HepG2 (cell line): ENCODE data around the gene CARMIL1. TPM values are rescaled to one million over a fixed set of nuclear protein-coding genes. Genes with fewer than 3 reads are reported as not detected.

ENCODE experiments used
- CBX2 ChIP-seq, 2 experiments: fragments of 200-600 bp in 1 of 2; sonication (generic); formaldehyde crosslinking in 1 of 2; IDR thresholded peaks; 2 replicates each; pipeline versions ENCODE4 v1.7.0 to v1.8.1; 2018 to 2022; ENCODE audit warnings: low read depth in 2 of 2, low read length in 1 of 2, mild to moderate bottlenecking in 1 of 2, missing genetic modification reagents in 1 of 2
- CTCF ChIP-seq: sonication (generic); formaldehyde crosslinking; IDR thresholded peaks from 2 replicates; pipeline ENCODE4 v1.5.0; 2020; ENCODE audit warnings: mild to moderate bottlenecking, missing genetic modification reagents, moderate library complexity
- DNMT3B ChIP-seq: conservative IDR thresholded peaks from 2 replicates; pipeline ENCODE4 v1.6.1; 2016; ENCODE audit warnings: missing biosample characterization, control low read depth
- HMGA1 ChIP-seq: sonication (generic); formaldehyde crosslinking; conservative IDR thresholded peaks from 2 replicates; pipeline ENCODE4 v1.4.0; 2020; ENCODE audit warnings: missing genetic modification reagents
- KDM6A ChIP-seq: IDR thresholded peaks from 2 replicates; pipeline ENCODE4 v1.6.1; 2016; ENCODE audit warnings: low read depth
- MAZ ChIP-seq, 2 experiments: sonication (generic) in 1 of 2; formaldehyde crosslinking in 1 of 2; IDR thresholded peaks; 2 replicates each; pipeline versions ENCODE4 v1.5.0 to v1.6.1; 2012 to 2020; ENCODE audit warnings: low read depth in 2 of 2, mild to moderate bottlenecking in 2 of 2, borderline replicate concordance in 1 of 2, improper control_type of control experiment in 1 of 2, low read length in 1 of 2, missing genetic modification reagents in 1 of 2, moderate library complexity in 1 of 2
- MIER3 ChIP-seq: IDR thresholded peaks from 2 replicates; pipeline ENCODE4 v1.6.1; 2016; ENCODE audit warnings: missing compliant biosample characterization, borderline replicate concordance
- THAP11 ChIP-seq: IDR thresholded peaks from 2 replicates; pipeline ENCODE4 v1.6.1; 2016; ENCODE audit warnings: missing biosample characterization, missing genetic modification reagents
- ZBTB42 ChIP-seq: sonication (generic); formaldehyde crosslinking; IDR thresholded peaks from 2 replicates; pipeline ENCODE4 v1.5.0; 2020; ENCODE audit warnings: mild to moderate bottlenecking, missing genetic modification reagents
- ZNF136 ChIP-seq: sonication (generic); formaldehyde crosslinking; IDR thresholded peaks from 2 replicates; pipeline ENCODE4 v1.8.1; 2022; ENCODE audit warnings: low read depth, mild to moderate bottlenecking, moderate library complexity, missing genetic modification reagents
- ZNF274 ChIP-seq: sonication (generic); formaldehyde crosslinking; IDR thresholded peaks from 2 replicates; pipeline ENCODE4 v1.5.1; 2020; ENCODE audit warnings: mild to moderate bottlenecking, missing genetic modification reagents
- ZNF331 ChIP-seq: sonication (generic); formaldehyde crosslinking; IDR thresholded peaks from 2 replicates; pipeline ENCODE4 v1.4.0; 2020; ENCODE audit warnings: missing genetic modification reagents
- ZNF382 ChIP-seq: sonication (generic); formaldehyde crosslinking; IDR thresholded peaks from 2 replicates; pipeline ENCODE4 v1.5.0; 2020; ENCODE audit warnings: missing genetic modification reagents, mild to moderate bottlenecking, borderline replicate concordance
- ZNF574 ChIP-seq: sonication (generic); formaldehyde crosslinking; IDR thresholded peaks from 2 replicates; pipeline ENCODE4 v1.4.0; 2020; ENCODE audit warnings: missing genetic modification reagents
- ZNF614 ChIP-seq: IDR thresholded peaks from 2 replicates; pipeline ENCODE4 v1.6.1; 2018; ENCODE audit warnings: missing biosample characterization, missing genetic modification reagents, inconsistent platforms, borderline replicate concordance
- ZNF687 ChIP-seq: sonication (generic); formaldehyde crosslinking; IDR thresholded peaks from 2 replicates; pipeline ENCODE4 v1.5.1; 2020; ENCODE audit warnings: mild to moderate bottlenecking, missing genetic modification reagents, moderate library complexity
- ZNF841 ChIP-seq: sonication (generic); formaldehyde crosslinking; IDR thresholded peaks from 2 replicates; pipeline ENCODE4 v1.8.1; 2023; ENCODE audit warnings: missing genetic modification reagents, borderline replicate concordance
- ZSCAN25 ChIP-seq: sonication (generic); formaldehyde crosslinking; IDR thresholded peaks from 2 replicates; pipeline ENCODE4 v1.8.0; 2022; ENCODE audit warnings: mild to moderate bottlenecking, missing genetic modification reagents
- polyA plus RNA-seq, 8 experiments: library from polyadenylated mRNA; depleted of rRNA in 3 of 8; stranded (reverse) in 7 of 8; unstranded in 1 of 8; fragments of >200 nt; fragmentation: Illumina TruSeq in 4 of 8; extraction: Trizol in 4 of 8; gene quantifications; 2 replicates each; pipeline versions ENCODE4 v1.2.1 to v1.2.3, GENCODE V29; 2011 to 2016; ENCODE audit warnings: low read depth in 4 of 8, missing spikeins in 1 of 8, mixed read lengths in 1 of 8; ENCODE audit not compliant: insufficient read depth in 1 of 8
- total RNA-seq, 5 experiments: library from RNA; depleted of rRNA; stranded (reverse); fragments of >200 nt; fragmentation: Illumina TruSeq; extraction: Trizol; gene quantifications; 2 replicates each; pipeline ENCODE4 v1.2.3, GENCODE V29; 2016; ENCODE audit warnings: low read depth in 1 of 5

CARMIL1 gene
- total and polyA plus RNA-seq, 2 of the 13 experiments (the other 11 are each of a cell fraction or from before 2014, with no cell fraction given) = 1.8 to 2.6 TPM

GRCh38 chr6:25490018-25490801 lies 211.0 kb downstream of the CARMIL1 start (continued):
- TF ChIP-seq MAZ (IDR thresholded peaks at IDR 0.05; ENCODE audit: borderline replicate concordance, low read depth, low read length) = no peak
- TF ChIP-seq MAZ (CRISPR knock-in tag; IDR thresholded peaks at IDR 0.05; ENCODE audit: low read depth) = no peak
- TF ChIP-seq CBX2 (IDR thresholded peaks at IDR 0.05; ENCODE audit: low read depth, low read length) = no peak
- no peak for TF ChIP-seq CBX2 (CRISPR knock-in tag; IDR thresholded peaks at IDR 0.05; ENCODE audit: low read depth)
- 0 out of 2 replicates have a peak, but pooled peaks have one; percentile 27 for TF ChIP-seq THAP11 (CRISPR knock-in tag)
- no peak for TF ChIP-seq MIER3 (CRISPR knock-in tag)
- TF ChIP-seq ZNF274 (CRISPR knock-in tag) = 0 out of 2 replicates have a peak, but pooled peaks have one; percentile 46
- TF ChIP-seq HMGA1 (CRISPR knock-in tag) = no peak
- no peak for TF ChIP-seq ZNF841
- peak; percentile 43 for TF ChIP-seq ZNF687
- no peak for TF ChIP-seq KDM6A (CRISPR knock-in tag)
- TF ChIP-seq ZNF382 (CRISPR knock-in tag) = no peak
- TF ChIP-seq ZNF614 (CRISPR knock-in tag) = peak; percentile 57; the same call in 1 of the 2 replicates
- TF ChIP-seq DNMT3B (CRISPR knock-in tag) = no peak
- TF ChIP-seq ZNF136 (CRISPR knock-in tag) = 0 out of 2 replicates have a peak, but pooled peaks have one; percentile 50
- TF ChIP-seq ZNF331 (CRISPR knock-in tag) = peak; percentile 56; the same call in 1 of the 2 replicates
- TF ChIP-seq CTCF (CRISPR knock-in tag) = peak; percentile 92
- no peak for TF ChIP-seq ZBTB42 (CRISPR knock-in tag)
- 0 out of 2 replicates have a peak, but pooled peaks have one; percentile 23 for TF ChIP-seq ZNF574 (CRISPR knock-in tag)
- TF ChIP-seq ZSCAN25 (CRISPR knock-in tag) = 0 out of 2 replicates have a peak, but pooled peaks have one; percentile 22
